GM12878 (cell line): ENCODE results near the gene MBD3L2B. TPM values are rescaled to one million over a fixed set of nuclear protein-coding genes. Genes with fewer than 3 reads are reported as not detected.

Source experiments
- ATAC-seq: fragments of 200-7000 bp; cut with Tn5 transposase; 3 replicates; pipeline ENCODE4 v1.9.1; 2020; ENCODE audit warnings: mild to moderate bottlenecking, moderate library complexity
- BruUV-seq: library from RNA; stranded (reverse); fragments of 400-500 nt; replicated peaks from 2 replicates; lab custom pipeline; 2021; lab: Mats Ljungman, UMichigan
- CTCF ChIA-PET: fragments of 300-600 bp; sonication (Branson Sonifier 250); formaldehyde crosslinking; extraction: SDS; loops from one replicate; lab custom pipeline; 2021; ENCODE audit warnings: inconsistent platforms; lab: Yijun Ruan, JAX
- POLR2A ChIA-PET: fragments of 350-600 bp; formaldehyde crosslinking; extraction: SDS; loops from one replicate; lab custom pipeline; 2021; ENCODE audit warnings: inconsistent platforms; lab: Charles Lee
- RAD21 ChIA-PET: fragments of 300-600 bp; sonication (Branson Sonifier 250); formaldehyde crosslinking; loops from one replicate; lab custom pipeline; 2023; ENCODE audit warnings: antibody characterized with exemption; ENCODE audit not compliant: unreplicated experiment; lab: Charles Lee
- SMC1A ChIA-PET: fragments of 300-600 bp; sonication (Branson Sonifier 250); formaldehyde crosslinking; loops from one replicate; lab custom pipeline; 2023; ENCODE audit not compliant: unreplicated experiment, uncharacterized antibody; lab: Charles Lee
- DNase-seq: peaks from one replicate; pipeline ENCODE4 v3.0.0-alpha.2; 2011; ENCODE audit warnings: low read depth, low spot score
- FAIRE-seq: peaks from 3 replicates; lab custom pipeline; 2011; peaks lifted over from hg19 to GRCh38; lab: Jason Lieb, UNC
- H2AFZ ChIP-seq: 2 replicates; pipeline ENCODE4 v1.6.0; 2011; ENCODE audit warnings: low read depth, low read length, control low read depth; ENCODE audit not compliant: control insufficient read depth
- H3K27ac ChIP-seq: 2 replicates; pipeline ENCODE4 v1.5.1; 2011; ENCODE audit warnings: control low read depth; ENCODE audit not compliant: control insufficient read depth, insufficient read depth
- H3K27me3 ChIP-seq, 2 experiments: replicated peaks in 1 of 2; 2 replicates each; pipeline versions ENCODE4 v1.6.0 to v1.6.1; 2011; ENCODE audit warnings: low read length in 1 of 2; ENCODE audit not compliant: control insufficient read depth in 2 of 2, insufficient read depth in 2 of 2
- H3K36me3 ChIP-seq, 2 experiments: 2 replicates each; pipeline ENCODE4 v1.5.1; 2011; ENCODE audit warnings: low read length in 1 of 2; ENCODE audit not compliant: control insufficient read depth in 2 of 2, insufficient read depth in 2 of 2
- H3K4me1 ChIP-seq: 2 replicates; pipeline ENCODE4 v1.6.1; 2011; ENCODE audit warnings: mild to moderate bottlenecking, low read length, moderate library complexity, mixed read lengths; ENCODE audit not compliant: control insufficient read depth, insufficient read depth
- H3K4me2 ChIP-seq: 2 replicates; pipeline ENCODE4 v1.6.0; 2011; ENCODE audit warnings: control low read depth; ENCODE audit not compliant: control insufficient read depth, insufficient read depth
- H3K4me3 ChIP-seq: fragments of 200-600 bp; sonication (generic); 2 replicates; pipeline ENCODE4 v1.5.1; 2016
- H3K79me2 ChIP-seq: 2 replicates; pipeline ENCODE4 v1.6.0; 2011; ENCODE audit warnings: low read length; ENCODE audit not compliant: control insufficient read depth, insufficient read depth
- H3K9ac ChIP-seq: 2 replicates; pipeline ENCODE4 v1.8.0; 2011; ENCODE audit warnings: low read length, control low read depth, mixed read lengths; ENCODE audit not compliant: control insufficient read depth, insufficient read depth
- H3K9me3 ChIP-seq: replicated peaks from 3 replicates; pipeline ENCODE4 v1.5.1; 2011; ENCODE audit warnings: mild to moderate bottlenecking, low read length; ENCODE audit not compliant: control insufficient read depth, insufficient read depth
- H4K20me1 ChIP-seq: 2 replicates; pipeline ENCODE4 v1.6.0; 2011; ENCODE audit not compliant: control insufficient read depth, insufficient read depth
- ASH2L ChIP-seq: fragments of 300-600, 200-600 bp; sonication (generic); IDR thresholded peaks from 2 replicates; pipeline ENCODE4 v1.6.1; 2017; ENCODE audit warnings: low read depth, mild to moderate bottlenecking, borderline replicate concordance
- CHD4 ChIP-seq: fragments of 200-600 bp; sonication (generic); IDR thresholded peaks from 2 replicates; pipeline ENCODE4 v1.6.1; 2016; ENCODE audit warnings: mild to moderate bottlenecking
- CTCF ChIP-seq, 3 experiments: IDR thresholded peaks in 2 of 3; conservative IDR thresholded peaks in 1 of 3; 2 replicates each; pipeline ENCODE4 v1.5.1; 2011; ENCODE audit warnings: low read depth in 3 of 3, low read length in 3 of 3, mild to moderate bottlenecking in 3 of 3, control low read depth in 2 of 3, moderate library complexity in 2 of 3, inconsistent platforms in 1 of 3, mixed read lengths in 1 of 3; ENCODE audit not compliant: control insufficient read depth in 2 of 3, insufficient read depth in 1 of 3; ENCODE audit errors: extremely low read depth in 1 of 3
- FOS ChIP-seq: IDR thresholded peaks from 3 replicates; pipeline ENCODE4 v1.6.1; 2011; ENCODE audit warnings: borderline replicate concordance; ENCODE audit not compliant: insufficient read length; ENCODE audit errors: extremely low read depth
- JUND ChIP-seq: IDR thresholded peaks from 2 replicates; pipeline ENCODE4 v1.6.1; 2012; ENCODE audit warnings: low read depth, mild to moderate bottlenecking, low read length, improper control_type of control experiment, moderate library complexity
- POU2F2 ChIP-seq: IDR thresholded peaks from 3 replicates; pipeline ENCODE4 v1.6.1; 2011; ENCODE audit warnings: low read depth, mild to moderate bottlenecking, low read length, borderline replicate concordance
- RAD51 ChIP-seq: fragments of 450-650 bp; IDR thresholded peaks from 2 replicates; pipeline ENCODE4 v1.6.1; 2016; ENCODE audit warnings: moderate library complexity, mild to moderate bottlenecking, inconsistent platforms
- RBBP5 ChIP-seq: fragments of 200-600 bp; sonication (generic); conservative IDR thresholded peaks from 2 replicates; pipeline ENCODE4 v1.6.1; 2016
- STAT3 ChIP-seq: IDR thresholded peaks from 2 replicates; pipeline ENCODE4 v1.6.1; 2011; ENCODE audit warnings: low read depth, low read length, improper control_type of control experiment
- TAF1 ChIP-seq: IDR thresholded peaks from 2 replicates; pipeline ENCODE4 v1.6.1; 2011; ENCODE audit warnings: mild to moderate bottlenecking, low read depth, low read length, borderline replicate concordance
- TARDBP ChIP-seq: IDR thresholded peaks from 2 replicates; pipeline ENCODE4 v1.6.1; 2016; ENCODE audit warnings: borderline replicate concordance
- TBL1XR1 ChIP-seq: IDR thresholded peaks from 2 replicates; pipeline ENCODE4 v1.6.1; 2012; ENCODE audit warnings: low read depth, low read length, improper control_type of control experiment
- ZNF217 ChIP-seq: fragments of 450-650 bp; IDR thresholded peaks from 2 replicates; pipeline ENCODE4 v1.6.1; 2017; ENCODE audit warnings: antibody characterized with exemption, mild to moderate bottlenecking
- ZZZ3 ChIP-seq: IDR thresholded peaks from 2 replicates; pipeline ENCODE4 v1.6.1; 2011; ENCODE audit warnings: low read depth; ENCODE audit not compliant: control insufficient read depth, insufficient read length
- WGBS: methylation state at CpG from one replicate; pipeline ENCODE4 v1.1.6; 2016; ENCODE audit warnings: low lambda C conversion rate; ENCODE audit not compliant: insufficient replicate concordance, insufficient coverage; ENCODE audit errors: missing lambda C conversion rate; 5-methylcytosine and 5-hydroxymethylcytosine counted together
- in situ Hi-C: fragments of 300-500 bp; cut with MboI; formaldehyde crosslinking; loops from 9 replicates; pipeline ENCODE4 v1.14.3; 2018; ENCODE audit warnings: mixed read lengths
- intact Hi-C: fragments of 100-400 bp; cut with micrococcal nuclease; formaldehyde crosslinking; loops from one replicate; pipeline ENCODE4 v1.14.2; 2022; ENCODE audit not compliant: unreplicated experiment
- polyA plus RNA-seq, 11 experiments: library from polyadenylated mRNA; depleted of rRNA in 4 of 11; unstranded in 6 of 11; stranded (reverse) in 5 of 11; fragments of >200 nt; fragmentation: Nextera tagmentation in 4 of 11; fragmentation: Illumina TruSeq in 1 of 11; extraction: Ambion mirVana in 4 of 11; extraction: Trizol in 1 of 11; gene quantifications; 1 replicate in 1 of 11; 2 replicates in 10 of 11; pipeline versions ENCODE4 v1.2.1 to v1.2.3, GENCODE V29; 2011 to 2016; ENCODE audit warnings: inconsistent platforms in 2 of 11, missing spikeins in 2 of 11, low read depth in 1 of 11
- total RNA-seq, 4 experiments: library from RNA; depleted of rRNA in 3 of 4; stranded (reverse); fragments of >200 nt in 3 of 4; fragmentation: Illumina TruSeq in 1 of 4; extraction: Trizol in 1 of 4; gene quantifications; 2 replicates each; pipeline versions ENCODE4 v1.2.1 to v1.2.3, GENCODE V29; 2013 to 2021
- TF ChIP-seq, protein P1 (sequence below): IDR thresholded peaks from 2 replicates; pipeline ENCODE4 v1.6.1; 2012; ENCODE audit warnings: low read depth, low read length, improper control_type of control experiment
- TF ChIP-seq, protein P2 (sequence below): fragments of 450-650 bp; IDR thresholded peaks from 2 replicates; pipeline ENCODE4 v1.6.1; 2017; ENCODE audit warnings: mild to moderate bottlenecking, moderate library complexity

The MBD3L2B gene
- total and polyA plus RNA-seq, 10 of the 15 experiments (the other 5 are each of a cell fraction or from before 2014, with no cell fraction given), result 0.10 TPM; not detected in 9

- intact Hi-C loops, result no loop called here
- in situ Hi-C loops, result no loop called here
These were observed 21.3 kb downstream of the MBD3L2B start for GRCh38 chr19:6999933-7000332.

More at GRCh38 chr19:6999933-7000332, 21.3 kb downstream of the MBD3L2B start:
- no peak overlapping the region for H3K4me3 ChIP-seq
- no TSS peak for BruUV-seq
- SMC1A ChIA-PET, result interaction anchor here (0.6 to 1.6 kb wide), 5 partner anchors 9 to 100 kb away, joined by 3 to 6 read pairs (median 4); no protein-coding TSS in a partner anchor
- H3K4me1 ChIP-seq, result no peaks in the 10 kb centered on the region
- H3K27me3 ChIP-seq, result no peaks in the 10 kb centered on the region
- TF ChIP-seq CHD4, result no peak
- no peak for TF ChIP-seq POU2F2
- TF ChIP-seq TAF1, result no peak
- no peak for TF ChIP-seq ZNF217
- no peak for TF ChIP-seq JUND
- TF ChIP-seq RBBP5, result no peak
- TF ChIP-seq ASH2L, result no peak
- no peak for TF ChIP-seq TBL1XR1
- no peak for TF ChIP-seq CTCF (IDR thresholded peaks at IDR 0.05 in 2 of 3, conservative IDR thresholded peaks at IDR 0.05 in 1 of 3; ENCODE audit: control insufficient read depth in 2 of 3, extremely low read depth in 1 of 3, insufficient read depth in 1 of 3, low read depth in 3 of 3, low read length in 3 of 3)
- TF ChIP-seq ZZZ3, result no peak
- TF ChIP-seq, protein P1, sequence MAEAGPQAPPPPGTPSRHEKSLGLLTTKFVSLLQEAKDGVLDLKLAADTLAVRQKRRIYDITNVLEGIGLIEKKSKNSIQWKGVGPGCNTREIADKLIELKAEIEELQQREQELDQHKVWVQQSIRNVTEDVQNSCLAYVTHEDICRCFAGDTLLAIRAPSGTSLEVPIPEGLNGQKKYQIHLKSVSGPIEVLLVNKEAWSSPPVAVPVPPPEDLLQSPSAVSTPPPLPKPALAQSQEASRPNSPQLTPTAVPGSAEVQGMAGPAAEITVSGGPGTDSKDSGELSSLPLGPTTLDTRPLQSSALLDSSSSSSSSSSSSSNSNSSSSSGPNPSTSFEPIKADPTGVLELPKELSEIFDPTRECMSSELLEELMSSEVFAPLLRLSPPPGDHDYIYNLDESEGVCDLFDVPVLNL, result no peak
- TF ChIP-seq STAT3, result no peak
- TF ChIP-seq TARDBP, result no peak
- no peak for TF ChIP-seq FOS
- TF ChIP-seq, protein P2, sequence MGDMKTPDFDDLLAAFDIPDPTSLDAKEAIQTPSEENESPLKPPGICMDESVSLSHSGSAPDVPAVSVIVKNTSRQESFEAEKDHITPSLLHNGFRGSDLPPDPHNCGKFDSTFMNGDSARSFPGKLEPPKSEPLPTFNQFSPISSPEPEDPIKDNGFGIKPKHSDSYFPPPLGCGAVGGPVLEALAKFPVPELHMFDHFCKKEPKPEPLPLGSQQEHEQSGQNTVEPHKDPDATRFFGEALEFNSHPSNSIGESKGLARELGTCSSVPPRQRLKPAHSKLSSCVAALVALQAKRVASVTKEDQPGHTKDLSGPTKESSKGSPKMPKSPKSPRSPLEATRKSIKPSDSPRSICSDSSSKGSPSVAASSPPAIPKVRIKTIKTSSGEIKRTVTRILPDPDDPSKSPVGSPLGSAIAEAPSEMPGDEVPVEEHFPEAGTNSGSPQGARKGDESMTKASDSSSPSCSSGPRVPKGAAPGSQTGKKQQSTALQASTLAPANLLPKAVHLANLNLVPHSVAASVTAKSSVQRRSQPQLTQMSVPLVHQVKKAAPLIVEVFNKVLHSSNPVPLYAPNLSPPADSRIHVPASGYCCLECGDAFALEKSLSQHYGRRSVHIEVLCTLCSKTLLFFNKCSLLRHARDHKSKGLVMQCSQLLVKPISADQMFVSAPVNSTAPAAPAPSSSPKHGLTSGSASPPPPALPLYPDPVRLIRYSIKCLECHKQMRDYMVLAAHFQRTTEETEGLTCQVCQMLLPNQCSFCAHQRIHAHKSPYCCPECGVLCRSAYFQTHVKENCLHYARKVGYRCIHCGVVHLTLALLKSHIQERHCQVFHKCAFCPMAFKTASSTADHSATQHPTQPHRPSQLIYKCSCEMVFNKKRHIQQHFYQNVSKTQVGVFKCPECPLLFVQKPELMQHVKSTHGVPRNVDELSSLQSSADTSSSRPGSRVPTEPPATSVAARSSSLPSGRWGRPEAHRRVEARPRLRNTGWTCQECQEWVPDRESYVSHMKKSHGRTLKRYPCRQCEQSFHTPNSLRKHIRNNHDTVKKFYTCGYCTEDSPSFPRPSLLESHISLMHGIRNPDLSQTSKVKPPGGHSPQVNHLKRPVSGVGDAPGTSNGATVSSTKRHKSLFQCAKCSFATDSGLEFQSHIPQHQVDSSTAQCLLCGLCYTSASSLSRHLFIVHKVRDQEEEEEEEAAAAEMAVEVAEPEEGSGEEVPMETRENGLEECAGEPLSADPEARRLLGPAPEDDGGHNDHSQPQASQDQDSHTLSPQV, result no peak
- no peak for TF ChIP-seq RAD51
- H2AFZ ChIP-seq, result no peak overlapping the region
- H3K36me3 ChIP-seq, result no peaks in the 10 kb centered on the region
- no peak for DNase-seq
- POLR2A ChIA-PET, result interaction anchor here (0.8 kb wide), 2 partner anchors 52 to 69 kb away, joined by 4 to 5 read pairs; partner anchors contain the start of gene ZNF557
- RAD21 ChIA-PET, result interaction anchor here (2.0 kb wide), 1 partner anchor 69 kb away, joined by 14 read pairs; the partner anchor contains the start of gene ZNF557
- no peaks in the 10 kb centered on the region for H3K79me2 ChIP-seq
- H3K27ac ChIP-seq, result no peak overlapping the region
- H4K20me1 ChIP-seq, result no peaks in the 10 kb centered on the region
- peaks cover 3% of the 10 kb centered on the region; the same call in 1 of the 3 replicates for H3K9me3 ChIP-seq
- CTCF ChIA-PET, result no interaction called here
- WGBS, result 44% methylated on average over 7 of the region's 7 CpGs
- no peak for ATAC-seq
- no peak for FAIRE-seq
- no peak overlapping the region for H3K4me2 ChIP-seq
- H3K9ac ChIP-seq, result no peak overlapping the region
